Measurements from ENCODE around the gene ERN1.

The ERN1 gene

DNA sequence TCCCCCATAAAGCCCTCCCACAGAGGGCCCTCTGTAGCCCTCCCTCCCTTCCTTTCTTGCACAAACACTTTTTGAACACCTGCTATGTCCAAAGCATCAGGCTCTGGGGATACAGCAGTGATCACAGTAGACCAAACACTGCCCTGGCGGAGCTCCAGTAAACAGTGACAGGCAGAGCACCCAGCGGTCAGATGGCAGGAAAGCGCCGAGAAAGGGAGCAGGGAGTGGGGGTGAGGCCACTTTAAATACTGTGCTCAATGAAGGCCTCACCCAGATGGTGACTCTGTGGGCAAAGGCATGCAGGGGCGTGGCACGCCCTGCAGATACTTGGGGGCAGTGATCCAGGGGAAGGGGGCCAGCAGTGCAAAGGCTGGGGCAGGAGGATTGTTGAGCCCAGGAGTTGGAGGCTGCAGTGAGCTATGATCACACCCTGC is 124.2 kb downstream of the ERN1 start:
- no peak overlapping the region for H3K4me3 ChIP-seq (ENCODE audit: control insufficient read depth, low read depth, low read length)
- TF ChIP-seq, protein P1, sequence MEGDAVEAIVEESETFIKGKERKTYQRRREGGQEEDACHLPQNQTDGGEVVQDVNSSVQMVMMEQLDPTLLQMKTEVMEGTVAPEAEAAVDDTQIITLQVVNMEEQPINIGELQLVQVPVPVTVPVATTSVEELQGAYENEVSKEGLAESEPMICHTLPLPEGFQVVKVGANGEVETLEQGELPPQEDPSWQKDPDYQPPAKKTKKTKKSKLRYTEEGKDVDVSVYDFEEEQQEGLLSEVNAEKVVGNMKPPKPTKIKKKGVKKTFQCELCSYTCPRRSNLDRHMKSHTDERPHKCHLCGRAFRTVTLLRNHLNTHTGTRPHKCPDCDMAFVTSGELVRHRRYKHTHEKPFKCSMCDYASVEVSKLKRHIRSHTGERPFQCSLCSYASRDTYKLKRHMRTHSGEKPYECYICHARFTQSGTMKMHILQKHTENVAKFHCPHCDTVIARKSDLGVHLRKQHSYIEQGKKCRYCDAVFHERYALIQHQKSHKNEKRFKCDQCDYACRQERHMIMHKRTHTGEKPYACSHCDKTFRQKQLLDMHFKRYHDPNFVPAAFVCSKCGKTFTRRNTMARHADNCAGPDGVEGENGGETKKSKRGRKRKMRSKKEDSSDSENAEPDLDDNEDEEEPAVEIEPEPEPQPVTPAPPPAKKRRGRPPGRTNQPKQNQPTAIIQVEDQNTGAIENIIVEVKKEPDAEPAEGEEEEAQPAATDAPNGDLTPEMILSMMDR (IDR thresholded peaks at IDR 0.05; ENCODE audit: control insufficient read depth, insufficient read depth, low read depth, low read length, missing control alignments), result no peak
- DNase-seq (ENCODE audit: low read depth), result no peak

- no peak for DNase-seq (ENCODE audit: low read depth)
- TF ChIP-seq, protein P1 (IDR thresholded peaks at IDR 0.05; ENCODE audit: control insufficient read depth, insufficient read depth, low read depth, low read length, missing control alignments), result no peak
- H3K4me3 ChIP-seq (ENCODE audit: control insufficient read depth, low read depth, low read length), result no peak overlapping the region
These were observed 124.8 kb downstream of the ERN1 start for GRCh38 chr17:64004903-64005733.

DNA sequence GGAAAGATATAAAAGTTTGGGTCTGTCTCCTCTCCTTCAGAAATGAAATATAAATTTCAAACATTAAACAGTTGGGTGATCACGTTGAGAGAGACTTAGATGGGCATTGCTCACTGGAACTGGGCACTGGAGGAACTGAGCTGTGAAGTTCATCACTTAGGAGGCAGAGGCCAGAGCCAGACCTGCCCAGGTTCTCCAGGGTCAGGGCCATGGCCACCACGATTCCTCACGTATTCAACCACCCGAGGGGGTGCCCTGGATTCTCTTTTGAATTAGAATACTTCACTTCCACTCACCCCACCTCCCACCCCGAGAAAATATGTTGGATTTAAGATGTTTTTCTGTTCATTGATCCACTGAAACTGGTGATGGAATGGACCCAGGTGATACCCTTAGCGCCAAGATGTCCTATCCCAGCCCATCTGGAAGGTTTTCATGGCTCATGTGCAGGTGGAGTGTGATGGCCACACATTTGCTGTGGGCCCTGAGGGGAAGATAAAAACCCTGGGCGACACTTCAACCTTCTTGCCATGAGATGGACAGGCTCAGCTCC is 125.7 kb downstream of the ERN1 start:
- TF ChIP-seq, protein P1 (IDR thresholded peaks at IDR 0.05; ENCODE audit: control insufficient read depth, insufficient read depth, low read depth, low read length, missing control alignments), result no peak
- H3K4me3 ChIP-seq (ENCODE audit: control insufficient read depth, low read depth, low read length), result no peak overlapping the region
- DNase-seq (ENCODE audit: low read depth), result no peak

GRCh38 chr17:64003526-64004121 is 126.3 kb downstream of the ERN1 start:
- no peak for DNase-seq (ENCODE audit: low read depth)
- H3K4me3 ChIP-seq (ENCODE audit: control insufficient read depth, low read depth, low read length), result no peak overlapping the region
- TF ChIP-seq, protein P1 (IDR thresholded peaks at IDR 0.05; ENCODE audit: control insufficient read depth, insufficient read depth, low read depth, low read length, missing control alignments), result no peak

DNA sequence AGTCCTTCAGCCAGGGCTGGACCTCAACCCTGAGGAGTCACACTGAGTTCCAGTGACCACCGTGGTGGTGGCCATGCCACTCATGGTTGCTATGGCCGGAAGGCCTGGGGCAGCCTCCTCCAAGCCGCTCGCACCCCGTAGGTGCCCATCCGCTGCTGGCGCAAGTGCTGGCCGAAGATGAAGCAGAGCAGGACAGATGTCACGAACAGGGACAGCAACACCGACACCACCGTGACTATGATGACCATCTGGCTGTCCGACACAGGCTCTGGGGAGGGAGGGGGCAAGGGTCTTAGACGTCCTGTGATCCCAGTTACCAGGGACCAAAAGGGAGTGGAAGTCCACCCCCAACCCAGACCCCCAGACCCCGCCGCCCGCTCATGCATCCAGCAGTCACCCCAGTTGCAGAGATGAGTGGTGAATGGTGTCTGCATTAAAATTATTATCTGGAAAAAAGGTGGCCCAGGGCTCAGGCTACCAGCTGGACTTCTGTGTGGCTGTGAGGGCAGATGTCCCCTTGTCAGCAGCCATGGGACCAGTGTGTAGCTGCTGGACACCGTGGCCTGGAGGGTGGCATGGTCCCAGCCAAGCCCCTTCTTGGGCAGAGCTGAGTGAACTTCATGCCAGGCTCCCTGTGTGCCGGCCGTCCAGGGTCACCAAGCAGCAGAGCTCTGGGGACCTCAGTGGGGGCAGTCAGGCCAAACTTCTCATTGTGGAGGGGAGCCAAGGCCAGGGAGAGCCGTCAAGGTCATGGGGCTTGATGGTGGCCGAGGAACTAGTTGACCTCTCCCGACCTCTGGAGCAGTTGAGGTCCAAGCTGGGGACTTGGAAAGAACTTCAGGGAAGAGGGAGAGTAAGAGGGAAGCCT is 127.1 kb downstream of the ERN1 start:
- H3K4me3 ChIP-seq (ENCODE audit: control insufficient read depth, low read depth, low read length), result no peak overlapping the region
- TF ChIP-seq, protein P1 (IDR thresholded peaks at IDR 0.05; ENCODE audit: control insufficient read depth, insufficient read depth, low read depth, low read length, missing control alignments), result no peak
- no peak for DNase-seq (ENCODE audit: low read depth)
